Skin of body (tissue), 2 donors: ENCODE data around the gene HOXA4. TPM values are rescaled to one million over a fixed set of nuclear protein-coding genes. Genes with fewer than 3 reads are reported as not detected.
A peak's percentile ranks its signal among the peaks of the same experiment; 100 is the strongest.

Source experiments
- DNase-seq: peaks from one replicate; lab custom pipeline; 2025; lab: John Stamatoyannopoulos, UW
- total RNA-seq: library from RNA; depleted of rRNA; stranded (reverse); fragments of >200 nt; gene quantifications from one replicate; pipeline ENCODE4 v1.2.3, GENCODE V29; 2014

HOXA4 gene
- total RNA-seq, 1 donor from 2014 or later = 0.69 TPM

- no peak for DNase-seq
Measured at GRCh38 chr7:27106181-27106900, 24.2 kb downstream of the HOXA4 start.

DNA sequence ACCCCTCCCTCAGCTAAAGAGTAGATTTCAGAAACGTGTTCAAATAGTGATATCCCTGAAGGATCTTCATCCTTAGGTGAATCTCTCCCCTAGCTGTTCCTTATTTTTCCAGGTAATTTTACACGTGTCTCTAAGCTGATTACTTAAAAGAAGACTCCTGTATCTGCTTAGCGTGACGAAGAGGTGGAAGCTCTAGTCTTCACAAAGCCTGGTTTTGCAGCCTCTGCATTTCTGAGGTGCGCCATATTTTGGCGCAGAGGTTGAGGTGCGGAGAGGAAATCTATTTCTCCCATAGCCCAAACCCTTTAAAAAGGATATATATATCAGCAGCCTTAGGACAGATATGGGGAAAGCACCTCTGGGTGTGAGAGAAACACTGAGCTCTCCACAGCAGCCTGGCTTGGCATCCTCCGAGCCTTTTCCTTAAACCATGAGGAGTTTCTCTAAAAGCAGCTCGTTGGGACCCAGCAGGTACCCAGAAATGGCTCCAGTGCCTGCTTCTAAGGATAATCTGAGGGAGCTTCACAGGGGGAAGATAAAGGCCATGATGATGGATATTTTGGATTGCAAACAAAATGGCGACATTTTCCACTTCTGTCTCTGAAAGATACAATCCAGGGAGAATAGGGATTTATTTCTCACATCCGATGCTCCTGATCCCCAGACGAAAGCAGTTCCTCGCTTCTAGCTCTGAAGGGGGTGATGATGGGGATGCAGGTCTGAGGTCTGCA, 25.1 kb downstream of the HOXA4 start:
- no peak for DNase-seq

- DNase-seq = no peak
Measured at GRCh38 chr7:27104341-27105058, 26.1 kb downstream of the HOXA4 start.

DNA sequence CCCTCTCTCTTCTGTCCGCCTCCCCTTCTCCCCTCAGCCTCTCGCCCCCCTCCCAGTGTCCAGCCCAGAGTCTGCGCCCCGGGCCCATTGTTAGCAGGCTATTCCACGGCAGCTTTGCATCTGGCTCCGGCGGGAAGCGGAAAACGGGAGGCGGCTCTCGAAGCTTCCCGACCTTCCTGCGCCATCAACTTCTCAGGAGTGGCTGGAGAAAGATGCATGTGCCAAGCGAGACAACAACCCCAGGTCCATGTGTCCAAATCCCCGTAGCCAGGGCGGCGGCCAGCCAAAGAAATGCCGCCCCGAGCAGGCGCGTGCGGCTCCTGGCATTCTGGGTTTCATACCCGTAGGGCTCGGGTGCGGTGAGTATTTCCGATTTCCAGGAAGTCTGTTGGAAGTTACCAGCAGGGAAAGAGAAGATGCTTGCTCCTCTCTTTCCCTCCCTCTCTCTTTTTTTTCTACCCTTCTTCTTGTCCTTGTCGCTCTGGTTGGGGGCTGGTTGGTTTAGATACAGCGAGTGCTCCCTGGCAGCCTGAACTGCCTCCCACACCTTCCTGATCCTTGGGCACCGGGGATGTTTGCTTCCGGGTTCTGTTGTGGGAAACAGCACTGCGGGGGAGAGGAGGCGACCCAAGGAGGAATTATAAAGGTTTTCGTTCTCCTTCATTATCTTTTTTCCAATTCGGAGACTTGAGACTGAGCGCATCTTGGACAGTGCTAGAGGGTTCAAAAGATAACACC, 26.9 kb downstream of the HOXA4 start:
- DNase-seq = no peak

DNA sequence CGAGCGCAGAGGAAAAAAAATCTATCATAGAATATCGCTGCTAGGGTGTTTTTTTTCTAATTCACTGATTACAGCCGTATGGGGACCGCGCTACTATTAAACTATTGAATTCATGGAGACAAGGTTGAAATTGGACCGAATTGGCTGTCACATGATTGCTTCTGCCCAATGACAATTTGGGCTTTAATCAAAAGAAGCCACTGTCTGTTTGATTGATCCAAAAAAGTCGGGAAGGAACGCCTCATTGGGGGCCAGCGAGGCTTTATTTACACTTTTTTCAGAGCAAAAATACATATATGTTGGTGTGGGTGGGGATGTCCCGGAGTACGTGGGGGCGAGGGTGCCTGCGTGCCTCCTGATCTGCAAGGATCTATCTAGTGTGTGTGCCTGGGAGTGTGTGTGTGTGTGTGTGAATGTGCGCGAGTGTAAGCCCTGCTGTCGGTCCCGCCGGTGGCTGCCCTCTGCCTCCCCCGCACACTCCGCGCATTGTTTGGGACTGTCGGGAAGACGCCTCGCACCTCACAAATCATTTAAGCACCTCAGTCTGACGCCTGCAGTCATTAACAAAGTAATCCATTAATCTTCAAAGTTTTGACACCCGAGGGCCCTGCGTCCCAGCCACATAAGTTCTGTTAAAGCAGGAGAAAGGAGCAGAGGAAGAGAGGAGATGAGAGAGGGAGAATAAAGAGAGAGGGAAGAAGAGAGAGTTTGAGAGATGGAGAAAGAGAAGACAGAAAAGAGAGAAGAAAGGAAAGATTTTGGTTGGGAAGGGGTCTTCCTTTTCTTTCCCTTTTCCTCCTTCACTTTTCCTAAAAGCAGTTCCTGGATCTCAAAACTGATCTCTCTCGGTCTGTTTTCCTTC, 27.7 kb downstream of the HOXA4 start, which contains the start of gene HOXA2:
Gene HOXA2, minus strand, starts transcription at position 103 of the 862 bp plus-strand sequence. CDS start 183 bp downstream, outside the sequence.
- DNase-seq = no peak

- DNase-seq = no peak
Measured at GRCh38 chr7:27101957-27102580, 28.5 kb downstream of the HOXA4 start.

DNA sequence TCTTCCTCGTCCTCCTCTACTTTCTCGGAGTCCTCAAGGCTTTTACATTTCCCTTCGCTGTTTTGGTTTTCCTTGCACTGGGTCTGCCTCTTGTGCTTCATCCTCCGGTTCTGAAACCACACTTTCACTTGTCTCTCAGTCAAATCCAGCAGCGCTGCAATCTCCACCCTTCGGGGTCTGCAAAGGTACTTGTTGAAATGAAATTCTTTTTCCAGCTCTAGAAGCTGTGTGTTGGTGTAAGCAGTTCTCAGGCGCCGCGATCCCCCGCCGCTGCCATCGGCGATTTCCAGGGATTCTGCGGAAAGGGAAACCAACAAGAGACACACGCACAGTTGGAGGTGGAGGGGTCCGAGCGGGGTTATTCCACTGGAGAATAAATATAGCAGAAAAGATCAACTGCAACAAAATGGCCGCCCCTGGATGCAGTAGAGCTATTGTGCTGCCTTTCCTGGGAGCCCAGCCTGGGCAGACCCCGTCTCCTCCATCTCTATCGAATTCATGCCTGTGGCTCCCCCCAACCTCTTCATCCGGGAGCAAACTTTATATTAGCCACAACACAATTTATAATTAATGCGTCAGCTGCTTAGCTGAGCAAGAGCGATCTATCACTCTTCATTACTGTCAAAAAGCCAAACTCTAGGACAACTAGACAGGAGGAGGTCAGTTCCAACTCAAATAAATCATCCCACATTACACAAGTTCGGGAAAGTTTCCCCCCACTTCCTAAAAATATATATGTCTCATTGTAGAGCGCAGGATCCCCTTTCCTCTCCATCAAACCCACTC, 29.2 kb downstream of the HOXA4 start:
- DNase-seq = no peak

DNA sequence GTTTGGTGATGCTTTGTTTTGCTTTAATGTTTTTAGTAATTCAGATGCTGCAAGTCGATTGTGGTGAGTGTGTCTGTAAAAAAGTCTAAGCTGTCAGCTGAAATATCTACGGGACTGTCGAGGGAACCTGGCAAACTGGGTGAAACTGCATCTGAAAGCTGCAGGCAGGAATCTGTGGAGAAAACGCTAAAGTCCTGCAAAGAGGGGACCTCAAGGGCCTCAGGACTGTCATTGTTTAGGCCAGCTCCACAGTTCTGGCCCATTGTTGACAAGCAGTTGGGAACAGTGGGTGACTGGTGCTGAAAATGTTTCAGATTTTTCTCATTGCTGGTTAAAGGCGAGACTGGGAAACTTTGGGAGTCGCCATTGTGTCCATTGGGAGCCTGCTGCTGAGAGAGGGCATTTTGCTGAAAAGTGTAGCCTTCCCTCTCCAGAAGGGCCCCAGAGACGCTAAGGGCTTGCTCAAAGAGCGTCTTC, 29.8 kb downstream of the HOXA4 start:
- DNase-seq = no peak

DNA sequence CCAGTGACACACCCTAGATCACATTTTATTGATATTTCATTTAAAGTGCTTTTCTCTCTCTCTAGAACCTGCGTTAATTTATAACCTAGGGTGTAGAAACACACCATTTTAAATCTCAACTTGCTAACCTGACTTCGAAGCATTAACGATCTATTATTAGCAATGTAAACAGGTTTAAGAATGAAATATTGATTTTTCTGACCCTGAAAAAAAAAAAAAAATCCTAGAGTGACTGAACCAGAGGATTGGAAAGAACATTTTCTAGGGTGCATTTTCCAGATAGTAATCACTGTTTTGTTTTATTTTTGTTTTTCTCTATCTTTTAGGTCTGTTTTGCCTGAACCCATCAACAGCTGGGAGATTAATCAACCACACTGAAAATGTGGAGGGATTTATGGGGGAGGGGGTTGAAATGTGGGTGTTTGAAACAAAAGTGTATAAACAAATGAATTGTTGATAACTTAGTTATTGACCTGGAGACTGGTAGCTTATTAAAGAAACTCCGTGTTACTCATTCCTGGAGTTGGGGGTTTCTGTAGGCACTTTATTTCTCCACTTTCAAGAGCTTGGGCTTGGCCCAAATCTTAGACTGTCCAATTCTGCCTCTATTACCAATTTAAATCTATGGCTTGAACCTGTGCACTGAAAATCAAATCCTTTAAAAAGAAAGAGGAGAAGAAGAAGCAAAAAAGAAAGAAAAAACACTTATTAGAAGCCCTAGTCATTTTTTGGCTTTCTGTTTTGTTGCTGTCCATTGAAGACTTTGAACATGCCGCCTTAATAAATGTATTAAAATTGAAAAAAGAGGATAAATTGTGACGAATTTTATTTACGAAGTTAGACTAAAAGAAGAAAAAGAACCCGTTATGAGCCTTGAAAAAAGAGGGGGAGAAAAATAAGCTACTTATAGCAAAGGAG, 30.8 kb downstream of the HOXA4 start:
- no peak for DNase-seq

DNA sequence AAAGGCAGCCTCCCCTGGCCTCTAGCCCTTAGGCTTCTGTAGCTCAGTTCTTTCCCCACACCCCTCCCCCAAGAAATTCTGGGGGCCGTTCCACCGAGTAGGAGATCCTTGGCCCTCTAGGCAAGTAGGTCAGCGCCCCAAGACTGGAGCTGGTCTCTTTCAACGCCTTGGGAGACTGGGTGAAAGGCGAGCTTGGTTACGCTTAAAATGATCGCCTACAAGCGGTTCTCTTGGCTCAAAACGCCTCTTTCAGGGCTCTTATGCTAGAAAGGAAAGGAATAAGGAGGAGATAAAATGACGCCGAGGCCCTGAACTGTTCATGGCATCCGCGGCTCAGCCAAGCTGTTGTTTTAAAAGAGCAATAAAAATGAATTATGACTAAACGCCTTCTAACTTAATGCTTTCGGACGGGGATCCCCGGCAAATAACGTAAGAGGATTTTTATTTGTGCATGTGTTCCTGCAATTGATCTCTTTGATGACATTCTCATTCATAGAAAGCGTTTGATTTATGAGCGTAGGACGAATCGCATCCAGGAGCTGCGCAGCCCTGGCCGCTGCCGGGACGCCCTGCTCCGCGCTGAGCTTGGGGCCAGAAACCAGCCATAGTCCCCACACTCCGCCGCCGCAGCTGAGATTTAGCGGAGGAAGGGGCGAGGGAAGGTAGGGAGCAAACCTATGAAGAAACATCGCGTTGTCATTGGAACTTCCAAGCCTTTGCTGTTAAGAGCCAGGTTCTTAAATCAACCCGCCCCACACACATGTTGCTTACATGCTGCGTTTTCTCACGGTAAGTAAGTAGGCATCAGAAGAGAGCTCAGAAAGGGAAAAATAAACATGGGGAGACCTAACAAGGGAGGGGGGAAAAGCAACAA, 31.7 kb downstream of the HOXA4 start:
- DNase-seq = no peak

DNA sequence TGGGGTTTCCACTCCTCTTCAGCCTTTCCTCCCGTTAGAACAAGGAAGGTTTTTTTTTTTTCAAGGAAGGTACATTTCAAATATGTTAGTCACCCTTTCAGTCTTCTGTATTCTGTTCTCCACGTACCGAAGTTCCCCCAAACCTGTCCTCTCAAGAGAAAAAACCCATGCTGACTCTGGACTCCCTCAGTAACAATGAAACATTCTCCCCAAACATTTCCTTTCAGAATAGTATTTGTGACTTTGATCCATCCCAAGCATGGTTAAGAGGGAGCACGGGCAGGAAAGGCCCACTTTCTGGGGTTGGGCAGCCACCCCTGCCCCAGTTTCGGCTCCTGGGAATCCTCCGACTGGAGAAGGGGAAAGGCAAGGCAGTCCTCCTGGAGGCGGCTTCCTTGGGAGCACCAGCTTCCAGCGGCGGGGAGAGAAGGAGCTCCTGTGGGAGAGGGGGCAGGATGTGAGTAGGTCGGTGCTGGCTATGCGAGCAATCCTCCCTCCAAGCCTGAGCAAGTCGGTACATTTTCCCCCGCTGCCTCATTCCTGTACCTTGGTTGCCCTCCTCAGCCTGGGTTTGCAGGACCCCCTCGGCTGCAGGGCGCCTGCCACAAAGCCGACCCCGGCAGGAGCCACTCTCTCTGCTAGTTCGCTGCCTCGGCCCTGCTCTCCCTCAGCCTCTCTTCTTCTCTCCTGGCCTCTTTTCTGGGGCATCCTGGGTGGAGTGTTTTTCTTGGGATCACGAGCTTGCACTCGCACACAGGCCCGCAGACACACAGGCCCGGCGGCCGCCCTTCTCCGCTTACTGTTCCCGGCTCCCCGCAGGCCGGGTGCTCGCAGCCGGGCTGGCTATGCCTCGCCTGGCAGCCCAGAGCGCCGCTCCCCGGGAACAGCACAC, 32.6 kb downstream of the HOXA4 start:
- DNase-seq = no peak

DNA sequence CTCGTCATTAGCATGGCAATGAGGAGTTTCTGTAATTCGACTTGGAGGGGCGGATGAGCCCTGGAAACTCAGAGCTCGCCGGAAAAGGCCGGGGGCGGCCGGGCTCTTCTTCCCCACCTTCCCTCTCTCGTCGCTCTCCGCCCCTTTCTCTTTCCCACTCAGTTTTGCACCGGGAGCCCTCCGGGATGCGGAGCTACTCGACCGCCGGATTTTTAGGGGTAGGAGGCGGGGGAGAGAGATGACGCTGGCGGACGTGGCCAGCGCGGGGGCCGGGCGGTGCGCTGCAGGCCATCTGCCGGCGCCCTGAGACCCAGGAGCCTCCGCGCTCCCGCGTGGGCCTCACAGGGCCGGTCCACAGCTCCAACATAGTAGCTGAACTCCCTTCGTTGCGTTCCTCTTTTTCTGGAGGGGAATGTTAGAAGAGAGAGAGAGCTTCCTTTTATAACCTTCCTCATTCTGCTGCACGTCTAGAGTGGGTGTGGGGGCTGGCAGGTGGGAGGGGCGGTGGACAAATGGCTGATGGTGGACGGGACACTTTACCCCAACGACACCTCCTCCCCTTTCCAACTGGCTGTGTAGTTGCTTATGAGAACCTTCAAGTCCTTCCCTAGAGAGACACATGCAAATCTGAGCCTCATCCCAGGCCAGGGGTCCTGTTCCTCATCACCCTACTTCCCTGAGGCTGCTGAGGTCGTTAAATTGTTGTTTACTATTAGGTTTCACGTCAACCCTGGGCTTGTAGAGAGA, 33.6 kb downstream of the HOXA4 start:
- DNase-seq = no peak

DNA sequence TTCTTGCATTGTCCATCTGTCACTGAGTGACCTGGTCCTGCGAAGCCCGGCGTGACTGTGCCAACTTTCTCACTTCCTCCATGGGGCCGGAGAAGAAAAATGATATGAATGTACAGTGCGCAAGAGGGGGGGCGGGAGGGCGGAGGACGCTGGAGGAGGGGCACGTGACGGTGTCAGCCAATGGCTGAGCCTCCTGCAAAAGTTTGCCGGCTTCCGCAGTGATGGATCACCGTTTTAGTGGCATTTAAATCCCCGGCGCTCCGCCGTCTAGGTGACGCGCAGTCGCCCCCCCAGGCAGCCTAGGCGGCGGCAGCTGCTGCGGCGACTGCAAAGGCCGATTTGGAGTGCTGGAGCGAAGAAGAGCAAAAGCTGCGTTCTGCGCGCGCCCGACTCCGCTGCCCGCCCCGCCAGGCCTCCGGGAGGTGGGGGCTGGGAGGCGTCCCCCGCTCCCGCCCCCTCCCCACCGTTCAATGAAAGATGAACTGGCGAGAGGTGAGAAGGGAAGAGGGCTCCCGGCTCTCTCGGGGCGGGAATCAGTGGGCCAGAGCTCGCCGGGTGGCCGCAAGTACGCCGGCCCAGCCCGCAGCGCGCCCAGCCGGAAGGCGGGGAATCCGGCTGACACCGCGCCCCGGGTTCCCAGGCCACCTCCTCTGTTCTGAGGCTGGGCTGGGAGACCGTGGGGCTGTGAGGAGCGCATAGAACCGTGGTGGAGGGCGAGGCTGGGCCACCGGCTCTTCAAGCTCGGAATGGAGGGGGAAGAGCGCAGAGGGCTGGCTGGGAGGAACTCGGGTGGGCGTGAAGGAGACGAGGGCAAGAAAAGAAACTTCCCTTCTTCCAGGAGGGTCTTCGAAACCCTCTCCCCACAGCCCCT, 34.4 kb downstream of the HOXA4 start, which contains the start of gene HOXA1:
Gene HOXA1, minus strand, starts transcription at position 104 of the 871 bp plus-strand sequence. Its CDS starts 88 bp downstream, at position 16.
- peak; percentile 81 for DNase-seq
